ENCODE measurements around the gene STAT4. TPM values are rescaled to one million over a fixed set of nuclear protein-coding genes. Genes with fewer than 3 reads are reported as not detected.
A peak's percentile ranks its signal among the peaks of the same experiment; 100 is the strongest.

STAT4 gene
- total RNA-seq, 1 experiment from 2014 or later = 0.71 TPM

DNA sequence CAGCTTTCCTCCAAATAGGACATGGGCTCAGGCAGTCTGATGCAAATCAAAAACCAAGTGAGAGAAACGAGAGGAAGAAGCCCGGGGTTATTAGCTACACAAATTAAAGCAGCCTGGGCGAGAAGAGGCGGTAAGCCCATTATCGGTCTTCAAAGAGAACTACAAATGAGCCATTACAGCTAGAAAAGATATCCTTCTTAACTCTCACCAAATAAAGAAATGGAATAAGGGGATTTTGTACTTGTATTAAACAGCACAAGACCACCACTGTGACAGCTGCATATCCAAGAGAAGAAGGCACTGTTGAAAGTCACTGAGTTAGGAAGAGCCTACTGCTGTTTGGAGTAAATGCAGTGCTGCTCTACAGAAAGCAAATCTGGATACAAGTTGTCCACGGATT, 169.5 kb downstream of the STAT4 start:
- no peak overlapping the region for H3K27ac ChIP-seq (ENCODE audit: low read depth, low read length, poor library complexity, severe bottlenecking)
- intact Hi-C loops (cut with micrococcal nuclease; ENCODE audit: unreplicated experiment) = no loop called here

DNA sequence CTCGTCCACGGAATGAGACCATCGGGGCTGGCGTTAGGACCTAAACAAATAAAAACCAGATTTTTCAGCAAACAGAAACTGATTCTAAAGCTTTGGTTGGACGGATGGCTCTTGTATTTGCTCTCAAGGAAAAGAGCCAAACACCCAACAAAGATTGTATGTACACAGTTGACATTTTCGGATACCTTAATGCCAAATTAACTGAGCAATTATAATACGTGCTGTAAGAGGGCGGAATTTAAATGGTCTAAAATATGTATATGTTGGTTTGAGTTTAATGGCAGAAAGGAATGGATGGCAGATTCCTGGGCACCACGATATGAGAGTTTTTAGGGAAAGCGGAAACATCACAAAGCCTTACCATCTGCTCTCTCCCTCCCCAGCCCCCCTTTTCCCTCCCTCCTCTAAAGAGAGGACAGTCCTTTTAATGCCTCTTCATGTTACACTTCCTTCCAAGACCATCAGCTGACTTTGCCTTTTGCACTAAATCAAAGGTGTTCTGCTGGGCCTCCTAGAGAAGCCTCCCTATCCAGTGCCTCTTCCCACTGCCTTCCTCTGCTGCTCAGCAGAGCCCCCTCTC, 170.1 kb downstream of the STAT4 start:
- POLR2A ChIA-PET (ENCODE audit: low non-redundant PET) = no interaction called here
- intact Hi-C loops (cut with micrococcal nuclease; ENCODE audit: unreplicated experiment) = no loop called here

More for the DNA sequence above, 169.5 kb downstream of the STAT4 start:
- Histone ChIP-seq H3K27me3 (replicated peaks; ENCODE audit: insufficient read depth, low read depth, low read length, poor library complexity) (no peaks in the 10 kb centered on the region), H3K4me3 (ENCODE audit: low read depth, low read length, poor library complexity, severe bottlenecking) (no peak overlapping the region), H3K9me3 (ENCODE audit: low read depth, low read length, poor library complexity, severe bottlenecking) (no peaks in the 10 kb centered on the region), H3K36me3 (ENCODE audit: insufficient read depth, low read length, poor library complexity, severe bottlenecking) (peaks cover 67% of the 10 kb centered on the region), H3K4me1 (ENCODE audit: insufficient read depth, low read length, poor library complexity, severe bottlenecking) (peaks cover 1% of the 10 kb centered on the region)
- no peak for TF ChIP-seq EZH2 (IDR thresholded peaks at IDR 0.05; ENCODE audit: borderline replicate concordance, low read depth, low read length, poor library complexity, severe bottlenecking)
- TF ChIP-seq, protein P1, sequence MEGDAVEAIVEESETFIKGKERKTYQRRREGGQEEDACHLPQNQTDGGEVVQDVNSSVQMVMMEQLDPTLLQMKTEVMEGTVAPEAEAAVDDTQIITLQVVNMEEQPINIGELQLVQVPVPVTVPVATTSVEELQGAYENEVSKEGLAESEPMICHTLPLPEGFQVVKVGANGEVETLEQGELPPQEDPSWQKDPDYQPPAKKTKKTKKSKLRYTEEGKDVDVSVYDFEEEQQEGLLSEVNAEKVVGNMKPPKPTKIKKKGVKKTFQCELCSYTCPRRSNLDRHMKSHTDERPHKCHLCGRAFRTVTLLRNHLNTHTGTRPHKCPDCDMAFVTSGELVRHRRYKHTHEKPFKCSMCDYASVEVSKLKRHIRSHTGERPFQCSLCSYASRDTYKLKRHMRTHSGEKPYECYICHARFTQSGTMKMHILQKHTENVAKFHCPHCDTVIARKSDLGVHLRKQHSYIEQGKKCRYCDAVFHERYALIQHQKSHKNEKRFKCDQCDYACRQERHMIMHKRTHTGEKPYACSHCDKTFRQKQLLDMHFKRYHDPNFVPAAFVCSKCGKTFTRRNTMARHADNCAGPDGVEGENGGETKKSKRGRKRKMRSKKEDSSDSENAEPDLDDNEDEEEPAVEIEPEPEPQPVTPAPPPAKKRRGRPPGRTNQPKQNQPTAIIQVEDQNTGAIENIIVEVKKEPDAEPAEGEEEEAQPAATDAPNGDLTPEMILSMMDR (conservative IDR thresholded peaks at IDR 0.05; ENCODE audit: low read depth, low read length) = no peak
- TSS peak; percentile 7 for BruUV-seq (replicated peaks)
- POLR2A ChIA-PET (ENCODE audit: low non-redundant PET) = no interaction called here
- CTCF ChIA-PET = no interaction called here
- DNase-seq (ENCODE audit: low spot score) = no peak

DNA sequence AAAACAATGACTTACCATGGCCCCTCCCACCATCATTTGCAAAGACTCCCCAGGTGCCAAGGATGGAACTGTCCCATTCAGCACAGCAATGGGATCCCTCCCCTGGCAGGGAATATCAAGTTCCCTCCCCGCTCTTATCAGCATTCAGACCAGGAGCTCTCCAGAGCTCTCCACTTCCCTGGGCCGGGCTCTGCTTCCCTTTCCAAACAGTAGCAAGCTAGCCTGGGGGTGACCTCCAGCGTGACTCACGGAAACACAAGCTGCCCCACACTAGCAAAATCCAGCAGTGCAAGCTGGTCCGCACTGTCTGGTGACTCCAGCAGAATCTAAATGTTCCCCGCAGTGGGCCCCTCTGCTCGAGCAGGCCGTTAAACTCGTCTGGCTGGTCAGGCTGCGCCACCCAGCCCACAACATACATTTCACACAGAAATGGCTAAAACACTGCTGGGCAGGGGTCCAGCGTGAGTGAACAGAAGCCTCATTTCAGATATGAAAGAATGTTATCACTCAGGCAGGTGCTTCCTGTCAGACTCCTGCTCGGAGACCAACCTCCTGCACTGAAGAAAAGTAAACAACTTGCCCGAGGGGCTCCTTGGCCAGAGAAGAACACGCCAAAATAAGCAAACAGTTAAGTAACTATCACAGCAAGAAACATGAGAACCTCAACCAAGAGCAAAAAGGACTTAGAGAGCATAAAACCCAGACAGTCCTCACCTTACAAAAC, 170.7 kb downstream of the STAT4 start:
- no peaks in the 10 kb centered on the region for H3K9me3 ChIP-seq (ENCODE audit: low read depth, low read length, poor library complexity, severe bottlenecking)

More for the DNA sequence above, 170.1 kb downstream of the STAT4 start:
- DNase-seq (ENCODE audit: low spot score) = no peak
- no peak overlapping the region for H3K27ac ChIP-seq (ENCODE audit: low read depth, low read length, poor library complexity, severe bottlenecking)
- H3K4me1 ChIP-seq (ENCODE audit: insufficient read depth, low read length, poor library complexity, severe bottlenecking) = no peaks in the 10 kb centered on the region
- H3K9me3 ChIP-seq (ENCODE audit: low read depth, low read length, poor library complexity, severe bottlenecking) = no peaks in the 10 kb centered on the region
- CTCF ChIA-PET = no interaction called here
- BruUV-seq (replicated peaks) = no TSS peak
- H3K27me3 ChIP-seq (replicated peaks; ENCODE audit: insufficient read depth, low read depth, low read length, poor library complexity) = no peaks in the 10 kb centered on the region
- peaks cover 68% of the 10 kb centered on the region for H3K36me3 ChIP-seq (ENCODE audit: insufficient read depth, low read length, poor library complexity, severe bottlenecking)
- H3K4me3 ChIP-seq (ENCODE audit: low read depth, low read length, poor library complexity, severe bottlenecking) = no peak overlapping the region
- TF ChIP-seq, protein P1 (conservative IDR thresholded peaks at IDR 0.05; ENCODE audit: low read depth, low read length) = no peak
- no peak for TF ChIP-seq EZH2 (IDR thresholded peaks at IDR 0.05; ENCODE audit: borderline replicate concordance, low read depth, low read length, poor library complexity, severe bottlenecking)

More for the DNA sequence above, 170.7 kb downstream of the STAT4 start:
- Histone ChIP-seq H3K4me1 (ENCODE audit: insufficient read depth, low read length, poor library complexity, severe bottlenecking) (no peaks in the 10 kb centered on the region), H3K27ac (ENCODE audit: low read depth, low read length, poor library complexity, severe bottlenecking) (no peak overlapping the region), H3K27me3 (replicated peaks; ENCODE audit: insufficient read depth, low read depth, low read length, poor library complexity) (no peaks in the 10 kb centered on the region), H3K4me3 (ENCODE audit: low read depth, low read length, poor library complexity, severe bottlenecking) (no peak overlapping the region), H3K36me3 (ENCODE audit: insufficient read depth, low read length, poor library complexity, severe bottlenecking) (peaks cover 68% of the 10 kb centered on the region)
- TF ChIP-seq, protein P1 (conservative IDR thresholded peaks at IDR 0.05; ENCODE audit: low read depth, low read length) = no peak
- TF ChIP-seq EZH2 (IDR thresholded peaks at IDR 0.05; ENCODE audit: borderline replicate concordance, low read depth, low read length, poor library complexity, severe bottlenecking) = no peak
- intact Hi-C loops (cut with micrococcal nuclease; ENCODE audit: unreplicated experiment) = no loop called here
- ChIA-PET CTCF (no interaction called here), POLR2A (ENCODE audit: low non-redundant PET) (no interaction called here)
- no TSS peak for BruUV-seq (replicated peaks)
- no peak for DNase-seq (ENCODE audit: low spot score)

Other genes with a start within 250 kb of the STAT4 start
- gene STAT1, start 136.8 kb downstream of the STAT4 start, total RNA-seq (2021) = 69.5 and 76.5 TPM in 2 replicates
- 37.8 and 48.3 TPM in 2 replicates for gene MYO1B, start 94.4 kb upstream of the STAT4 start, total RNA-seq (2021)

All from A673 (cell line).